GM12875 (cell line): ENCODE data around the gene ZNF248.

Experiments used
- H3K4me3 ChIP-seq: one replicate; pipeline ENCODE4 v1.5.1; 2011; ENCODE audit warnings: low read depth, low read length, control low read depth
- CTCF ChIP-seq: IDR thresholded peaks from 2 replicates; pipeline ENCODE4 v1.5.1; 2011; ENCODE audit warnings: low read depth, mild to moderate bottlenecking, control low read depth, inconsistent platforms, low read length, moderate library complexity, borderline replicate concordance; ENCODE audit not compliant: insufficient read depth

The ZNF248 gene

GRCh38 chr10:37794305-37794976, 63.0 kb downstream of the ZNF248 start:
- no peak for TF ChIP-seq CTCF
- H3K4me3 ChIP-seq: no peak overlapping the region

- no peak for TF ChIP-seq CTCF
- no peak overlapping the region for H3K4me3 ChIP-seq
Observed at GRCh38 chr10:37789590-37789989, 67.8 kb downstream of the ZNF248 start.

GRCh38 chr10:37784678-37785077, 72.7 kb downstream of the ZNF248 start:
- no peak for TF ChIP-seq CTCF
- no peak overlapping the region for H3K4me3 ChIP-seq

GRCh38 chr10:37780536-37780935, 76.9 kb downstream of the ZNF248 start:
- H3K4me3 ChIP-seq: no peak overlapping the region
- no peak for TF ChIP-seq CTCF

GRCh38 chr10:37777056-37777455, 80.4 kb downstream of the ZNF248 start:
- no peak for TF ChIP-seq CTCF

GRCh38 chr10:37775612-37776011, 81.8 kb downstream of the ZNF248 start:
- no peak for TF ChIP-seq CTCF
- H3K4me3 ChIP-seq: no peak overlapping the region

More at GRCh38 chr10:37777056-37777455, 80.4 kb downstream of the ZNF248 start:
- no peak overlapping the region for H3K4me3 ChIP-seq

- no peak overlapping the region for H3K4me3 ChIP-seq
- TF ChIP-seq CTCF: no peak
Observed at GRCh38 chr10:37774351-37774750, 83.1 kb downstream of the ZNF248 start.
